ENCODE measurements around the gene GRM2.
"Not testable (repeated sequence)": the region's sequence is repeated elsewhere in the genome, so short reads cannot be mapped to it uniquely, and the experiment has no call there.

GRM2 gene

DNA sequence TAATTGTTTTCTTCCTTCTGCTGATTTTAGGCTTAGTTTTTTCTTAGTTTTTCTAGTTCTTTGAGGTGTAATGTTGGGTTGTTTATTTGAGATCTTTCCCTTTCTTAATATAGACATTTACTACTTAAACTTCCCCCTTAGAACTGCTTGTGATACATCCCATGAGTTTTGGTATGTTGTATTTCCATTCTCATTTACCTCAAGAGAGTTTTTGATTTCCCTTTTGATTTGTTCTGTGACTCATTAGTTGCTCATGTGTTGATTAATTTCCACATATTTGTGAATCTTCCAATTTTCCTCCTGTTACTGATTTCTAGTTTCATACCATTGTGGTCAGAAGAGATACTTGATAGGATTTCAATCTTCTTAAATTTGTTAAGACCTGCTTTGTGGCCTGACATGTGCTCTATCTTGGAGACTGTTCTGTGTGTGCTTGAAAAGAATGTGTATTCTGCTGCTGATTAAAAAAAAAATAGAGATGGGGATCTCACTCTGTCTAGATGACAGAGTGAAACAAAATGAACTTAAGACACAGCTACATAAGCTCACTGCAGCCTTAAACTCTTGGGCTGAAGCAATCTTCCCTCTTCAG is 22.3 kb downstream of the GRM2 start:
- DNase-seq: no peak

GRCh38 chr3:51733859-51734571 is 27.1 kb downstream of the GRM2 start:
- no peak for DNase-seq

DNA sequence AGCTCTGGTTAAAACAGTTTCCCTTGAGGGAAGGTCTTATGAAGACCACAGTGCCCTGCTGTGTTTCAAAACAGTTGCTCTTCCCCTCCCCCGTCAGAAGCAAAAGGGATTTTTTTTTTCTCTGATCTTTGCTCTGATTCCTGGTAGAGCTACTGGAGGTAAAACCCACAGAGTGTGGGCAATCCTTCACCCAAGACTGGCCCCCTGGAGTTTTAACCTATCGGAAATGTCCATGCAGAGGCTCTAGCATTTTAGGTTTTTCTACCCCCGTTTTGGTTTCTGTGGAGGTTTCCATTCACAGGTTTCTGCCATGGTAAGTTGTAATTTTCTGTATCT is 27.7 kb downstream of the GRM2 start:
- no peak for DNase-seq

GRCh38 chr3:51735039-51735438 is 28.2 kb downstream of the GRM2 start:
- DNase-seq: no peak

GRCh38 chr3:51735950-51736349 is 29.1 kb downstream of the GRM2 start:
- DNase-seq: no peak

DNA sequence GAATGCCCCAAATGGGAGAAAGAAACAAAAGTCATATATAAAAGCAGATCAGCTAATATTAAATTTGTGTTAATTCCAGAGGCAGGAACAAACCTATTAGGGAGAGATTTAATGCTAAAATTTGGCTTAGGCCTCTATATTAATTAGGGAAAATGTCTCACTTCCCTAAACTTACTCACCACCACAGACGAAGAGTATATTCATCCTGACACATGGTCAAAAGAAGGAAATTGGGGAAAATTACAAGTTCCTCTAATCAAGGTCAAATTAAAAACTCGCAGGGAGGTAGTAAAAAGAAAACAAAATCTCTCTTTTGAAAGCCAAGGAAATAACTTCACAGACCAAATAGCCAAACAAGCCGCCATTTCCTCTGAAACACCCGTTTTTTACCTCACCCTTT is 32.2 kb downstream of the GRM2 start:
- no peak for DNase-seq

DNA sequence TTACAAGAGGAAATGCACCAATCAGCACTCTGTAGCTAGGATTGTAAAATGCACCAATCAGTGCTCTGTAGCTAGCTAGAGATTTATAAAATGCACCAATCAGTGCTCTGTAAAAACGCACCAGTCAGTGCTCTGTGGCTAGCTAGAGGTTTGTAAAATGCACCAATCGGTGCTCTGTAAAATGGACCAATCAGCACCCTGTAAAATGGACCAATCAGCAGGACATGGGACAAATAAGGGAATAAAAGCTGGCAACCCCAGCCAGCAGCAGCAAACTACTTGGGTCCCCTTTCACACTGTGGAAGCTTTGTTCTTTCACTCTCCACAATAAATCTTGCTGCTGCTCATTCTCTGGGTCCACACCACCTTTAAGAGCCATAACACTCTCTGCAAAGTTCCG is 35.5 kb downstream of the GRM2 start:
- DNase-seq: not testable (repeated sequence)

DNA sequence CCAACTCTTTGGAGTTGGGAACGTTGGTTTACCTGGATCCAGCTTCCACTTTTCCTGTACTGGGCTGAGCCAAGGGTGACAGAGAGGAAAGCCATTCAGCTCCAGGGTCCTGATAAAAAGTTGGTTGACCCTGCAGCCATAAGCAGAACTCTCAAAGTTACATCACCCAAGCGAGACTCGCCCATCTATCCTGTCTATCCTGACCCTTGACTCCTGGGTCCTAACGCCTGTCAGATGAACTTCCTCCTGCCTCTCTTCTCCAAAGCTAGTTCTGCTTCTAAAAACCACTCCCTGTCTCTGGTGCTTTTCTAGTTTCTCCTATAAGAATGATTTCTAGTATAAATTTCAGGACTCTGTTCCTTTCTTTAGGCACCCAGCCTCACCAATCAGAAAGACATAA is 36.1 kb downstream of the GRM2 start:
- not testable (repeated sequence) for DNase-seq

DNA sequence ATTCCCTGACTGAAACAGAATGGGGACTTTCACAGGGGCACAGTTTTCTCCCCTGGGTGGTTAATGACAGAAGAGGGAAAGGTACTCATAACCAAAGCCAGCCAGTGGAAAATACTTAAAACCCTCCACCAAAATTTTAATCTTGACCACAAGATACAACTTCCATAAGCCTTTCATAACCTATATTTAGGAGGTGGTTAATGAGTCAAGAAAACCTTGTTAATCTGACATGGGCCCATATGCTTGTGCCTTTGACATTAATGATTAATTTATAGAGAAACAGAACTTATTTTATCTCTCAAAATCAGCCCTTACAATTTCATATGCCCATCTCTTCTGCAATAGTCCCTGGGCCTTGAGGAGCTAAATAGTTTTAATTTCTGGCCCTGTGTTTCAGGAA is 41.0 kb downstream of the GRM2 start:
- no peak for DNase-seq

GRCh38 chr3:51748327-51748726 is 41.5 kb downstream of the GRM2 start:
- DNase-seq: no peak

DNA sequence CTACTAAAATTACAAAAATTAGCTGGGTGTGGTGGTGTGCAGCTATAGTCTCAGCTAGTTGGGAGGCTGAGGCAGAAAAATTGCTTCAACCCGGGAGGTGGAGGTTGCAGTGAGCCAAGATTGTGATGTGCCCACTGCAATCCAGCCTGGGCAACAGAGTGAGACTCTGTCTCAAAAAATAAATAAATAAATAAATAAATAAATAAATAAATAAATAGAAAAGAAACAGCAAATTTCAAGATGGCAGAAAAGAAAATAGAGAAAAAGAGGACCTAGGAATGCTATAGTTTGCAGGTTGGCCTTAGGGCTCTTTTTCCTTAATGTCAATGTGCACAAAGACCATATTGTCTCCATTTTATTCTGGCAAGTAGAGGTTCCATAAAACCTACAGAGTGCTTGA is 44.0 kb downstream of the GRM2 start:
- DNase-seq: no peak

- no peak for DNase-seq
These were observed 44.4 kb downstream of the GRM2 start for GRCh38 chr3:51751287-51751686.

GRCh38 chr3:51753763-51754750 is 47.2 kb downstream of the GRM2 start:
- DNase-seq: not testable (repeated sequence)

GRCh38 chr3:51759203-51759602 is 52.3 kb downstream of the GRM2 start:
- DNase-seq: no peak

Measured in NCI-H2029 (cell line).